HCT116 (cell line): ENCODE measurements around the gene GNG13. TPM values are rescaled to one million over a fixed set of nuclear protein-coding genes. Genes with fewer than 3 reads are reported as not detected.

Source experiments
- ATAC-seq: fragments of 200-7000 bp; cut with Tn5 transposase; 2 replicates; pipeline ENCODE4 v1.9.1; 2020; ENCODE audit warnings: mild to moderate bottlenecking, moderate library complexity
- BruUV-seq: library from RNA; stranded (reverse); fragments of 400-500 nt; replicated peaks from 2 replicates; lab custom pipeline; 2021; lab: Mats Ljungman, UMichigan
- CTCF ChIA-PET: fragments of 300-600 bp; sonication (Branson Sonifier 250); formaldehyde crosslinking; loops from one replicate; lab custom pipeline; 2021; ENCODE audit warnings: antibody characterized with exemption; lab: Charles Lee
- POLR2A ChIA-PET: fragments of 300-600, 350-600 bp; sonication (Branson Sonifier 250); formaldehyde crosslinking; loops from one replicate; lab custom pipeline; 2021; ENCODE audit warnings: antibody characterized with exemption; lab: Charles Lee
- RAD21 ChIA-PET, 2 experiments: fragments of 300-600 bp; sonication (Branson Sonifier 250); formaldehyde crosslinking; loops; one replicate each; lab custom pipeline; 2023; ENCODE audit warnings: low total read pairs in 2 of 2; ENCODE audit not compliant: uncharacterized antibody in 2 of 2, unreplicated experiment in 2 of 2, low non-redundant PET in 1 of 2; lab: Charles Lee
- DNase-seq: peaks from one replicate; pipeline ENCODE4 v3.0.0-alpha.2; 2010; ENCODE audit warnings: low read depth, low spot score
- H2AFZ ChIP-seq: fragments of 200-600 bp; shearing (Covaris generic), sonication (generic); 2 replicates; pipeline ENCODE4 v1.6.1; 2017; ENCODE audit warnings: low read depth, mixed run types, mixed read lengths, antibody characterized with exemption, low read length; ENCODE audit not compliant: poor library complexity, severe bottlenecking
- H3K27ac ChIP-seq: 2 replicates; pipeline ENCODE4 v1.5.1; 2012; ENCODE audit warnings: low read depth, low read length
- H3K27me3 ChIP-seq: fragments of 200-600 bp; sonication (generic); 2 replicates; pipeline ENCODE4 v1.6.1; 2016; ENCODE audit warnings: mixed run types, low read length, mixed read lengths; ENCODE audit not compliant: insufficient read depth
- H3K36me3 ChIP-seq, 2 experiments: fragments of 200-500 bp in 1 of 2; fragments of 200-600 bp in 1 of 2; sonication (Bioruptor generic) in 1 of 2; sonication (generic) in 1 of 2; 2 replicates each; pipeline versions ENCODE4 v1.5.1 to v1.6.1; 2014 to 2016; ENCODE audit warnings: low read length in 2 of 2, inconsistent platforms in 1 of 2, mixed read lengths in 1 of 2, mixed run types in 1 of 2; ENCODE audit not compliant: insufficient read depth in 2 of 2, control insufficient read depth in 1 of 2
- H3K4me1 ChIP-seq, 2 experiments: fragments of 200-600 bp in 1 of 2; sonication (generic) in 1 of 2; 2 replicates each; pipeline versions ENCODE4 v1.5.1 to v1.6.1; 2012 to 2017; ENCODE audit warnings: low read length in 2 of 2, inconsistent platforms in 1 of 2, mild to moderate bottlenecking in 1 of 2, mixed read lengths in 1 of 2, mixed run types in 1 of 2, moderate library complexity in 1 of 2; ENCODE audit not compliant: insufficient read depth in 2 of 2, control insufficient read depth in 1 of 2
- H3K4me2 ChIP-seq: fragments of 200-600 bp; sonication (generic); 2 replicates; pipeline ENCODE4 v1.6.1; 2017; ENCODE audit warnings: mixed run types, low read length, mixed read lengths
- H3K4me3 ChIP-seq, 2 experiments: fragments of 200-600 bp in 1 of 2; sonication (generic) in 1 of 2; replicated peaks in 1 of 2; 2 replicates each; pipeline ENCODE4 v1.5.1; 2011 to 2016; ENCODE audit warnings: low read length in 2 of 2, control low read depth in 1 of 2, low read depth in 1 of 2, mild to moderate bottlenecking in 1 of 2, mixed read lengths in 1 of 2, mixed run types in 1 of 2
- H3K79me2 ChIP-seq: fragments of 200-600 bp; sonication (generic); 2 replicates; pipeline ENCODE4 v1.6.1; 2017; ENCODE audit warnings: mild to moderate bottlenecking, mixed run types, low read length, moderate library complexity, mixed read lengths; ENCODE audit not compliant: insufficient read depth
- H3K9ac ChIP-seq: fragments of 200-600 bp; sonication (generic); 2 replicates; pipeline ENCODE4 v1.6.1; 2016; ENCODE audit warnings: low read length, mixed read lengths
- H3K9me2 ChIP-seq: fragments of 200-600 bp; sonication (generic), shearing (Covaris generic); 2 replicates; pipeline ENCODE4 v1.6.1; 2017; ENCODE audit warnings: mixed run types, mild to moderate bottlenecking, moderate library complexity; ENCODE audit not compliant: insufficient read depth
- H3K9me3 ChIP-seq, 2 experiments: fragments of 200-500 bp in 1 of 2; fragments of 200-600 bp in 1 of 2; sonication (Bioruptor generic) in 1 of 2; sonication (generic) in 1 of 2; 2 replicates each; pipeline ENCODE4 v1.6.1; 2014 to 2017; ENCODE audit warnings: low read length in 2 of 2, mixed read lengths in 2 of 2, inconsistent platforms in 1 of 2, low read depth in 1 of 2, mild to moderate bottlenecking in 1 of 2, mixed run types in 1 of 2, moderate library complexity in 1 of 2; ENCODE audit not compliant: control insufficient read depth in 1 of 2, insufficient read depth in 1 of 2
- H4K20me1 ChIP-seq: fragments of 200-600 bp; sonication (generic), shearing (Covaris generic); 2 replicates; pipeline ENCODE4 v1.6.1; 2017; ENCODE audit warnings: mixed run types, mild to moderate bottlenecking, moderate library complexity; ENCODE audit not compliant: insufficient read depth
- ATF3 ChIP-seq: IDR thresholded peaks from 2 replicates; pipeline ENCODE4 v1.6.1; 2012
- CBX3 ChIP-seq: IDR thresholded peaks from 2 replicates; pipeline ENCODE4 v1.6.1; 2012; ENCODE audit warnings: low read depth
- CEBPB ChIP-seq: IDR thresholded peaks from 2 replicates; pipeline ENCODE4 v1.6.1; 2012; ENCODE audit warnings: low read depth
- CTCF ChIP-seq, 3 experiments: fragments of 200-600 bp in 1 of 3; sonication (generic) in 1 of 3; IDR thresholded peaks in 2 of 3; conservative IDR thresholded peaks in 1 of 3; 2 replicates each; pipeline ENCODE4 v1.5.1; 2012 to 2017; ENCODE audit warnings: low read depth in 2 of 3, low read length in 2 of 3, antibody characterized with exemption in 1 of 3, borderline replicate concordance in 1 of 3, control low read depth in 1 of 3, mild to moderate bottlenecking in 1 of 3, mixed read lengths in 1 of 3, mixed run types in 1 of 3, moderate library complexity in 1 of 3; ENCODE audit not compliant: insufficient read depth in 1 of 3
- EGR1 ChIP-seq: IDR thresholded peaks from 2 replicates; pipeline ENCODE4 v1.6.1; 2012; ENCODE audit warnings: low read depth
- ELF1 ChIP-seq: IDR thresholded peaks from 2 replicates; pipeline ENCODE4 v1.6.1; 2012; ENCODE audit warnings: low read depth, borderline replicate concordance
- EZH2 ChIP-seq: fragments of 200-600 bp; sonication (generic); IDR thresholded peaks from 2 replicates; pipeline ENCODE4 v1.6.1; 2017; ENCODE audit warnings: antibody characterized with exemption, mixed run types
- EZH2phosphoT487 ChIP-seq: fragments of 200-600 bp; IDR thresholded peaks from 2 replicates; pipeline ENCODE4 v1.6.1; 2018; ENCODE audit warnings: antibody characterized with exemption, borderline replicate concordance
- FOSL1 ChIP-seq: IDR thresholded peaks from 2 replicates; pipeline ENCODE4 v1.6.1; 2012; ENCODE audit warnings: low read depth
- JUND ChIP-seq: IDR thresholded peaks from 2 replicates; pipeline ENCODE4 v1.6.1; 2012
- MAX ChIP-seq: IDR thresholded peaks from 2 replicates; pipeline ENCODE4 v1.6.1; 2012
- POLR2A ChIP-seq: IDR thresholded peaks from 2 replicates; pipeline ENCODE4 v1.7.0; 2011; ENCODE audit warnings: borderline replicate concordance; ENCODE audit not compliant: insufficient read depth, insufficient read length; ENCODE audit errors: extremely low read depth
- POLR2AphosphoS5 ChIP-seq: IDR thresholded peaks from 2 replicates; pipeline ENCODE4 v1.6.1; 2011; ENCODE audit warnings: mild to moderate bottlenecking, low read depth, low read length, moderate library complexity
- RAD21 ChIP-seq: IDR thresholded peaks from 2 replicates; pipeline ENCODE4 v1.6.1; 2012; ENCODE audit warnings: low read depth, mild to moderate bottlenecking
- REST ChIP-seq: IDR thresholded peaks from 2 replicates; pipeline ENCODE4 v1.6.1; 2012; ENCODE audit warnings: low read depth
- SIN3A ChIP-seq: IDR thresholded peaks from 2 replicates; pipeline ENCODE4 v1.6.1; 2012; ENCODE audit warnings: low read depth
- TCF7L2 ChIP-seq: IDR thresholded peaks from 2 replicates; pipeline ENCODE4 v1.7.0; 2011; ENCODE audit warnings: borderline replicate concordance, inconsistent platforms; ENCODE audit not compliant: insufficient read depth, insufficient read length; ENCODE audit errors: extremely low read depth
- ZBTB33 ChIP-seq: IDR thresholded peaks from 2 replicates; pipeline ENCODE4 v1.6.1; 2011; ENCODE audit warnings: mild to moderate bottlenecking, low read length, moderate library complexity; ENCODE audit not compliant: insufficient replicate concordance; ENCODE audit errors: extremely low read depth
- intact Hi-C: fragments of 100-400 bp; cut with micrococcal nuclease; formaldehyde crosslinking; loops from 2 replicates; pipeline ENCODE4 v1.10.0; 2022
- total RNA-seq: library from RNA; stranded (reverse); gene quantifications from one replicate; pipeline ENCODE4 v1.2.1, GENCODE V29; 2021; ENCODE audit not compliant: unreplicated experiment

Gene GNG13
- total RNA-seq, 1 experiment from 2014 or later, result not detected

- no peak overlapping the region for H2AFZ ChIP-seq
- no peaks in the 10 kb centered on the region for H3K27me3 ChIP-seq
- ATAC-seq, result no peak
- H3K9me3 ChIP-seq, result no peaks in the 10 kb centered on the region
- DNase-seq, result no peak
- no peak overlapping the region for H3K9ac ChIP-seq
- no peaks in the 10 kb centered on the region for H3K36me3 ChIP-seq
- H3K27ac ChIP-seq, result no peak overlapping the region
- no peaks in the 10 kb centered on the region for H4K20me1 ChIP-seq
- TF ChIP-seq EZH2phosphoT487, result no peak
- TF ChIP-seq POLR2AphosphoS5, result no peak
- no peak for TF ChIP-seq CBX3
- no peak for TF ChIP-seq RAD21
- no peak for TF ChIP-seq TCF7L2
- no peak for TF ChIP-seq SIN3A
- no peak for TF ChIP-seq JUND
- TF ChIP-seq CEBPB, result no peak
- TF ChIP-seq ZBTB33, result no peak
- no peak for TF ChIP-seq CTCF (IDR thresholded peaks at IDR 0.05 in 2 of 3, conservative IDR thresholded peaks at IDR 0.05 in 1 of 3; ENCODE audit: borderline replicate concordance in 1 of 3, insufficient read depth in 1 of 3, low read depth in 2 of 3, low read length in 2 of 3)
- no peak for TF ChIP-seq FOSL1
- TF ChIP-seq ELF1, result no peak
- no peak for TF ChIP-seq ATF3
- TF ChIP-seq MAX, result no peak
- no peak for TF ChIP-seq EGR1
- TF ChIP-seq EZH2, result no peak
- no peak for TF ChIP-seq REST
- TF ChIP-seq POLR2A, result no peak
- TF ChIP-seq, all 23 proteins: peak for 0
- no peaks in the 10 kb centered on the region for H3K9me2 ChIP-seq
- no TSS peak for BruUV-seq
- POLR2A ChIA-PET, result no interaction called here
- H3K4me3 ChIP-seq, result no peak overlapping the region
- no peaks in the 10 kb centered on the region for H3K79me2 ChIP-seq
- no peak overlapping the region for H3K4me2 ChIP-seq
- RAD21 ChIA-PET, result no interaction called here
- intact Hi-C loops, result no loop called here
- H3K4me1 ChIP-seq, result peaks cover 24 to 27% of the 10 kb centered on the region in 2 experiments
- CTCF ChIA-PET, result no interaction called here
Observed at GRCh38 chr16:818592-818991, 18.1 kb upstream of the GNG13 start.
